ENCODE data around the gene SYNM. TPM values are rescaled to one million over a fixed set of nuclear protein-coding genes. Genes with fewer than 3 reads are reported as not detected.

SYNM gene
- polyA plus RNA-seq, 1 donor, result 29.4 TPM

DNA sequence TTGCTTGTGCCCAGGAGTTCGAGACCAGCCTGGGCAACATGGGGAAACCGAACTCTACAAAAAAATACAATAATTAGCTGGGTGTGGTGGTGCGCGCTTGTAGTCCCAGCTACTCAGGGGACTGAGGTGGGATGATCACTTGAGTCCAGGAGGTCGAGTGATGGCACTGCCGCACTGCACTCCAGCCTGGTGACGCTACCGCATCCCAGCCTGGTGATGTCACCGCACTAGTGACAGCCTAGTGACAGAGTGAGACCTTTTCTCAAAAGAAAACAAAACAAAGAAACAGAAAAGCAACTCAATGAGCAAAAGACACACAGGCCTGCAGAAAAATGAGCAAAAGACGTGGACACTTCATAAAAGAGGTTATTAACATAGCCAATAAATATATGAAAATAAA lies 19.9 kb upstream of the SYNM start:
- H3K9me3 ChIP-seq (ENCODE audit: control insufficient read depth, low read depth, low read length), result no peaks in the 10 kb centered on the region
- H3K4me3 ChIP-seq (ENCODE audit: low read length), result no peak overlapping the region
- H3K27ac ChIP-seq (ENCODE audit: low read length), result no peak overlapping the region
- WGBS (ENCODE audit: insufficient coverage, low lambda C conversion rate), result 78% methylated on average over 1 of the region's 10 CpGs
- no peaks in the 10 kb centered on the region for H3K4me1 ChIP-seq (ENCODE audit: control insufficient read depth, insufficient read depth, low read length)
- no peak for DNase-seq
- H3K36me3 ChIP-seq (ENCODE audit: control insufficient read depth, insufficient read depth, low read length), result no peaks in the 10 kb centered on the region
- H3K27me3 ChIP-seq (ENCODE audit: control insufficient read depth, insufficient read depth, low read length), result no peaks in the 10 kb centered on the region

- no peaks in the 10 kb centered on the region for H3K27me3 ChIP-seq (ENCODE audit: control insufficient read depth, insufficient read depth, low read length)
- no CpG with 5 or more reads among the region's 8 CpGs for WGBS (ENCODE audit: insufficient coverage, low lambda C conversion rate)
- H3K27ac ChIP-seq (ENCODE audit: low read length), result no peak overlapping the region
- no peak for DNase-seq
- no peaks in the 10 kb centered on the region for H3K36me3 ChIP-seq (ENCODE audit: control insufficient read depth, insufficient read depth, low read length)
- H3K9me3 ChIP-seq (ENCODE audit: control insufficient read depth, low read depth, low read length), result no peaks in the 10 kb centered on the region
- H3K4me3 ChIP-seq (ENCODE audit: low read length), result no peak overlapping the region
- H3K4me1 ChIP-seq (ENCODE audit: control insufficient read depth, insufficient read depth, low read length), result no peaks in the 10 kb centered on the region
Measured at GRCh38 chr15:99085413-99086326, 19.2 kb upstream of the SYNM start.

DNA sequence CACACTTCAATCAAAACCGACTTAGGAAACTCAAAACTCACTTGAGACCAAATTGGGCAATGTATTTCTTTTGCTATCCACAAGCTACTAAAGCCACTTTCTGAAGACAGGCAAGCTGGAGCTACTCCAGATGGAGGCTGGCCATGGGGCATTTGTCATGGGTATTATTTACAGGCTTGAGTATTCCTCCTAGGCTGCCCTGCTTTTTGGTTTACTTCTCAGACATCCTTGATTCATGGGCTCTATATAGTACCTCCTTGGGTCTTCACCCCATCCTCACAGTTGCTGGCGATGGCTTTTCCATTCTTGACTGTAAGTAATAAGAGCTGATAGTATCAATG lies 18.6 kb upstream of the SYNM start:
- Histone ChIP-seq H3K9me3 (ENCODE audit: control insufficient read depth, low read depth, low read length) (no peaks in the 10 kb centered on the region), H3K4me3 (ENCODE audit: low read length) (no peak overlapping the region), H3K4me1 (ENCODE audit: control insufficient read depth, insufficient read depth, low read length) (no peaks in the 10 kb centered on the region), H3K36me3 (ENCODE audit: control insufficient read depth, insufficient read depth, low read length) (no peaks in the 10 kb centered on the region), H3K27ac (ENCODE audit: low read length) (no peak overlapping the region), H3K27me3 (ENCODE audit: control insufficient read depth, insufficient read depth, low read length) (no peaks in the 10 kb centered on the region)
- WGBS (ENCODE audit: insufficient coverage, low lambda C conversion rate), result no CpG with 5 or more reads among the region's 2 CpGs
- no peak for DNase-seq

- H3K27me3 ChIP-seq (ENCODE audit: control insufficient read depth, insufficient read depth, low read length), result no peaks in the 10 kb centered on the region
- WGBS (ENCODE audit: insufficient coverage, low lambda C conversion rate), result no CpG with 5 or more reads among the region's 11 CpGs
- H3K36me3 ChIP-seq (ENCODE audit: control insufficient read depth, insufficient read depth, low read length), result no peaks in the 10 kb centered on the region
- no peaks in the 10 kb centered on the region for H3K9me3 ChIP-seq (ENCODE audit: control insufficient read depth, low read depth, low read length)
- DNase-seq, result no peak
- no peak overlapping the region for H3K4me3 ChIP-seq (ENCODE audit: low read length)
- H3K27ac ChIP-seq (ENCODE audit: low read length), result no peak overlapping the region
- no peaks in the 10 kb centered on the region for H3K4me1 ChIP-seq (ENCODE audit: control insufficient read depth, insufficient read depth, low read length)
Measured at GRCh38 chr15:99087405-99087943, 17.4 kb upstream of the SYNM start.

- WGBS (ENCODE audit: insufficient coverage, low lambda C conversion rate), result no CpG with 5 or more reads among the region's 3 CpGs
- no peak for DNase-seq
- H3K9me3 ChIP-seq (ENCODE audit: control insufficient read depth, low read depth, low read length), result no peaks in the 10 kb centered on the region
- H3K4me3 ChIP-seq (ENCODE audit: low read length), result no peak overlapping the region
- H3K4me1 ChIP-seq (ENCODE audit: control insufficient read depth, insufficient read depth, low read length), result no peaks in the 10 kb centered on the region
- H3K36me3 ChIP-seq (ENCODE audit: control insufficient read depth, insufficient read depth, low read length), result no peaks in the 10 kb centered on the region
- H3K27ac ChIP-seq (ENCODE audit: low read length), result no peak overlapping the region
- no peaks in the 10 kb centered on the region for H3K27me3 ChIP-seq (ENCODE audit: control insufficient read depth, insufficient read depth, low read length)
Measured at GRCh38 chr15:99090011-99090699, 14.7 kb upstream of the SYNM start.

- WGBS (ENCODE audit: insufficient coverage, low lambda C conversion rate), result no CpG with 5 or more reads among the region's 1 CpG
- peaks cover 2% of the 10 kb centered on the region for H3K27me3 ChIP-seq (ENCODE audit: control insufficient read depth, insufficient read depth, low read length)
- H3K4me3 ChIP-seq (ENCODE audit: low read length), result no peak overlapping the region
- H3K36me3 ChIP-seq (ENCODE audit: control insufficient read depth, insufficient read depth, low read length), result no peaks in the 10 kb centered on the region
- DNase-seq, result no peak
- H3K4me1 ChIP-seq (ENCODE audit: control insufficient read depth, insufficient read depth, low read length), result no peaks in the 10 kb centered on the region
- no peak overlapping the region for H3K27ac ChIP-seq (ENCODE audit: low read length)
- H3K9me3 ChIP-seq (ENCODE audit: control insufficient read depth, low read depth, low read length), result no peaks in the 10 kb centered on the region
Measured at GRCh38 chr15:99090938-99091337, 13.9 kb upstream of the SYNM start.

GRCh38 chr15:99092554-99093172 lies 12.2 kb upstream of the SYNM start:
- no peak overlapping the region for H3K4me3 ChIP-seq (ENCODE audit: low read length)
- peaks cover 4% of the 10 kb centered on the region for H3K27me3 ChIP-seq (ENCODE audit: control insufficient read depth, insufficient read depth, low read length)
- no peaks in the 10 kb centered on the region for H3K9me3 ChIP-seq (ENCODE audit: control insufficient read depth, low read depth, low read length)
- 93% methylated on average over 4 of the region's 13 CpGs for WGBS (ENCODE audit: insufficient coverage, low lambda C conversion rate)
- H3K36me3 ChIP-seq (ENCODE audit: control insufficient read depth, insufficient read depth, low read length), result no peaks in the 10 kb centered on the region
- no peak for DNase-seq
- no peak overlapping the region for H3K27ac ChIP-seq (ENCODE audit: low read length)
- H3K4me1 ChIP-seq (ENCODE audit: control insufficient read depth, insufficient read depth, low read length), result no peaks in the 10 kb centered on the region

DNA sequence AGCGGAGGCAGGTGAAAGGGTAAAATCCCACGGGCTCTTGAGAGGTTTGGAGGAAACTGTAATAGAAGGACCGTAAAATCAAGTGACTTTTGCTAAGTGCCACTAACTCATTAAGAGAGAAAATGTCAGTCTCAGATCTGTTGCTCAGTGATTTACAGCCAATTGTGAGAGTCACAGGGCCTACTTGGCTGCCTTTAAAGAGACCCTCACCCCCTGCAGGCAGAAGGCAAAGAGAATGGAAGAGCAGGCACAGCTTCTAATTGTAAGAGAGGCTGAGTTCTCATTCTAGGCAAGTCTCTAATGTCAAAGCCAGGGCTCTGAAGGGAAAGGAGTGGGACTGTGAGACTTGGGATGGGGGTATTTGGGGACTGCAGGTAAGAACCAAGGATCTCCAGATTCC lies 9.3 kb upstream of the SYNM start:
- DNase-seq, result no peak
- peaks cover 2% of the 10 kb centered on the region for H3K9me3 ChIP-seq (ENCODE audit: control insufficient read depth, low read depth, low read length)
- H3K27me3 ChIP-seq (ENCODE audit: control insufficient read depth, insufficient read depth, low read length), result peaks cover 26% of the 10 kb centered on the region
- no CpG with 5 or more reads among the region's 3 CpGs for WGBS (ENCODE audit: insufficient coverage, low lambda C conversion rate)
- no peaks in the 10 kb centered on the region for H3K36me3 ChIP-seq (ENCODE audit: control insufficient read depth, insufficient read depth, low read length)
- H3K4me3 ChIP-seq (ENCODE audit: low read length), result no peak overlapping the region
- no peak overlapping the region for H3K27ac ChIP-seq (ENCODE audit: low read length)
- peaks cover under 1% of the 10 kb centered on the region for H3K4me1 ChIP-seq (ENCODE audit: control insufficient read depth, insufficient read depth, low read length)

DNA sequence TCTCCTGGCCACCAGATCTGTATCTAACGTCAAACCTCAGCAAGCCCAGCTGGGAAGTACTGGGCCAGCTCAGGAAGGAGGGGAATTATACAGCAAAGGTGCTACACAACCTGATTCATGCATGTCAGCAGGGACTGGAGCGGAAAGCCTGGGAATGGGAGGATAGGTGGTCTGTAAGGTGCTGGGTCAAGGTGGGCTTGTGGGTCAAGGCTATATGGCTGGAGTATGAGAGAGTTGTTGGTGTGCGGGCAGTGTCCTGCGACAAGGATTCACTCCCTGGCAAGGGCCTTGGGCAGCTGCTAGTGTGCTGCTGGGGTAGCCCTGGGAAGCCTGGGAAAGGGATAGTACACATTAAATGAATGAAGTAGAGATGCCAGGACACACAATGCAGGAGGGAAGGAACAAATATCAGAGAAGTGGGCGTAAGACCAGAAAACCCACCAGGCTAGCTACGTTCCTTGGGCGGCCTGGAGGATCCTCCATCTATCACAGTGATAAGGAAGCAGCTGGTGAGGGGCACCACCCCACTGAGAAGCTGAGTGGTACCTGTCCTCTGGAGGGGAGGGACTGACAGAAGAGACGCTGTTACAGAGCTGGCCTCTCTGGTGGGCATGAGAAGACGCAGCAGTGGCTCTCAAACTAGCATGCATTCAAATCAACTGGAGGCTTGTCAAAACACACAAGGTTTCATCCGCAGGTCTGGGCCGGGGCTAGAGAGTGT lies 8.5 kb upstream of the SYNM start:
- DNase-seq, result no peak
- Histone ChIP-seq H3K27ac (ENCODE audit: low read length) (no peak overlapping the region), H3K36me3 (ENCODE audit: control insufficient read depth, insufficient read depth, low read length) (no peaks in the 10 kb centered on the region), H3K9me3 (ENCODE audit: control insufficient read depth, low read depth, low read length) (peaks cover 2% of the 10 kb centered on the region), H3K4me3 (ENCODE audit: low read length) (no peak overlapping the region), H3K27me3 (ENCODE audit: control insufficient read depth, insufficient read depth, low read length) (peaks cover 29% of the 10 kb centered on the region), H3K4me1 (ENCODE audit: control insufficient read depth, insufficient read depth, low read length) (peaks cover 3% of the 10 kb centered on the region)
- no CpG with 5 or more reads among the region's 11 CpGs for WGBS (ENCODE audit: insufficient coverage, low lambda C conversion rate)

DNA sequence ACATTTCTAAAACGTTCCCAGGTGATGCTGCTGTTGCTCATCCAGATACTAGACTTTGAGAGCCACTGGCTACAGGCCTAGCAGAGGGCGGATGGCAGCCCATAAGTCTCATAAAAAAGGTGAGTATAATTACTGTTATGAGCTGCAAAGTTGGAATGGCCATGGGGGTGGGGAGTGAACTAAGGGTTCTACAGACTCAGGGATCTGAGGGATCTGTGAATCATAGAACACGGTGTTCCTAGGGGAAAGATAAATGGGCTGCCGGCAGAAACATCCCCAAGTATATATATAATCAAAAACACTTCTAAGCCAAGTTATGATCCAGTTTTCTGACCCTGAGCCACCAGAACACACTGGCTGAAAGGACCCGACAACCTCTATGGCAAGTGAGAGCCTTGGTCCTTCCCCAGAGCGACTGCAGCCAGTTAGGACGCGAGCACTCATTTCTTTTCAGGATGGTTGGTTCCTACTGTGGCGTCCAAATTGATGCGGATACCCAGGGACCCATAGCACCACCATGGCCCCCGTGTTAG lies 7.9 kb upstream of the SYNM start:
- Histone ChIP-seq H3K27ac (ENCODE audit: low read length) (no peak overlapping the region), H3K9me3 (ENCODE audit: control insufficient read depth, low read depth, low read length) (peaks cover 2% of the 10 kb centered on the region), H3K4me1 (ENCODE audit: control insufficient read depth, insufficient read depth, low read length) (peaks cover 3% of the 10 kb centered on the region), H3K27me3 (ENCODE audit: control insufficient read depth, insufficient read depth, low read length) (peaks cover 33% of the 10 kb centered on the region), H3K36me3 (ENCODE audit: control insufficient read depth, insufficient read depth, low read length) (no peaks in the 10 kb centered on the region), H3K4me3 (ENCODE audit: low read length) (no peak overlapping the region)
- DNase-seq, result no peak
- WGBS (ENCODE audit: insufficient coverage, low lambda C conversion rate), result no CpG with 5 or more reads among the region's 11 CpGs
